ENCODE measurements around the gene ARHGAP26.

GRCh38 chr5:142930395-142931110 lies 160.4 kb downstream of the ARHGAP26 start:
- TF ChIP-seq POLR2AphosphoS5 (IDR thresholded peaks at IDR 0.05; ENCODE audit: insufficient read depth, low read depth, low read length), result no peak
- TF ChIP-seq CTCF (IDR thresholded peaks at IDR 0.05; ENCODE audit: extremely low read depth in 1 of 2, insufficient read depth in 1 of 2, low read depth in 1 of 2, low read length in 2 of 2), result no peak
- TF ChIP-seq MAX (IDR thresholded peaks at IDR 0.05; ENCODE audit: insufficient read depth, insufficient read length), result no peak
- TF ChIP-seq EZH2 (IDR thresholded peaks at IDR 0.05; ENCODE audit: borderline replicate concordance, low read depth, low read length, severe bottlenecking), result no peak
- TF ChIP-seq FOS (IDR thresholded peaks at IDR 0.05; ENCODE audit: borderline replicate concordance, insufficient read depth, low read length), result no peak
- TF ChIP-seq POLR2A (IDR thresholded peaks at IDR 0.05; ENCODE audit: low read depth, low read length), result no peak
